ENCODE results near the gene C1QTNF5.

Gene C1QTNF5

GRCh38 chr11:119322921-119323531, 17.7 kb downstream of the C1QTNF5 start:
- no peak overlapping the region for H3K18ac ChIP-seq (ENCODE audit: low read length)
- H4K8ac ChIP-seq (ENCODE audit: low read depth, low read length), result no peak overlapping the region
- H2BK120ac ChIP-seq (ENCODE audit: insufficient read depth, low read length, poor library complexity), result no peak overlapping the region
- WGBS (ENCODE audit: extremely low coverage, insufficient coverage, insufficient read length), result no CpG with 5 or more reads among the region's 20 CpGs
- no peaks in the 10 kb centered on the region for H3K27me3 ChIP-seq (ENCODE audit: insufficient read depth, low read length)
- H3K14ac ChIP-seq (ENCODE audit: low read length), result no peak overlapping the region
- no peak overlapping the region for H3K4me2 ChIP-seq (ENCODE audit: low read length)
- H4K12ac ChIP-seq (ENCODE audit: low read depth, low read length), result no peak overlapping the region
- no peak overlapping the region for H2AFZ ChIP-seq (ENCODE audit: insufficient read depth, low read length, poor library complexity)
- H4K91ac ChIP-seq (ENCODE audit: low read depth, low read length), result no peak overlapping the region
- H3K9me3 ChIP-seq (ENCODE audit: insufficient read depth, low read depth, low read length), result no peaks in the 10 kb centered on the region
- H2BK12ac ChIP-seq (ENCODE audit: low read length), result peak overlapping the region; percentile 18
- no peak overlapping the region for H3K4ac ChIP-seq (ENCODE audit: low read depth, low read length)
- H2AK5ac ChIP-seq (ENCODE audit: low read length), result no peak overlapping the region
- DNase-seq, result no peak
- peaks cover 33% of the 10 kb centered on the region for H3K79me1 ChIP-seq (ENCODE audit: low read length)
- peaks cover 4% of the 10 kb centered on the region for H3K79me2 ChIP-seq (ENCODE audit: control insufficient read depth, insufficient read depth, low read length, poor library complexity)
- H3K23ac ChIP-seq (ENCODE audit: low read length), result no peak overlapping the region
- peaks cover 31 to 32% of the 10 kb centered on the region in 2 experiments for H3K4me1 ChIP-seq (ENCODE audit: control insufficient read depth in 1 of 2, insufficient read depth in 2 of 2, low read length in 2 of 2)
- H3K27ac ChIP-seq (ENCODE audit: low read depth, low read length), result no peak overlapping the region
- no peak overlapping the region for H3K4me3 ChIP-seq (ENCODE audit: low read depth, low read length)
- H3K9ac ChIP-seq (ENCODE audit: low read length), result no peak overlapping the region
- H2BK5ac ChIP-seq (ENCODE audit: low read depth, low read length, poor library complexity), result no peak overlapping the region
- no peaks in the 10 kb centered on the region for H3K36me3 ChIP-seq (ENCODE audit: control insufficient read depth in 1 of 2, insufficient read depth in 2 of 2, low read length in 2 of 2)

DNA sequence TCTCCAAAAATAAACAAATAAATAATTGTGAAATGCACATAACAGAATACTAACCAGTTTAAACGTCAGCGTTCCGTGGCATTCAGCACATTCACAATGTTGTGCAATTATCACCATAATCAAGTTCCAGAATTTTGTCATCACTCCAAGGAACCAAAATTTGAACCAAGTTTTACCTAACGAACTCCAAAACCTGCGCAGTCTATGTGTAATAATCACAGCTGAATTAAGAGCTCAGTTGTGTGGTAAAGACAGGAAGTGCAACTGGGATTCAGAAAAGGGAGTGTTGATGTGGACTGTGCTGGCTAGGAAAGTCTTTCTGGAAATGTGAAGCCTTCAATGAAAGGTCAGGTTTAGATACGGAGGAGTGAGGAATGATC, 18.3 kb downstream of the C1QTNF5 start:
- Histone ChIP-seq H3K4ac (ENCODE audit: low read depth, low read length) (no peak overlapping the region), H3K18ac (ENCODE audit: low read length) (no peak overlapping the region), H3K4me1 (ENCODE audit: control insufficient read depth in 1 of 2, insufficient read depth in 2 of 2, low read length in 2 of 2) (peaks cover 38% of the 10 kb centered on the region in 2 experiments), H2BK5ac (ENCODE audit: low read depth, low read length, poor library complexity) (no peak overlapping the region), H4K91ac (ENCODE audit: low read depth, low read length) (no peak overlapping the region), H3K79me1 (ENCODE audit: low read length) (peaks cover 39% of the 10 kb centered on the region), H2AFZ (ENCODE audit: insufficient read depth, low read length, poor library complexity) (no peak overlapping the region), H3K27ac (ENCODE audit: low read depth, low read length) (no peak overlapping the region), H2BK120ac (ENCODE audit: insufficient read depth, low read length, poor library complexity) (no peak overlapping the region), H3K4me2 (ENCODE audit: low read length) (no peak overlapping the region), H3K14ac (ENCODE audit: low read length) (no peak overlapping the region), H3K27me3 (ENCODE audit: insufficient read depth, low read length) (no peaks in the 10 kb centered on the region), H3K9me3 (ENCODE audit: insufficient read depth, low read depth, low read length) (no peaks in the 10 kb centered on the region), H3K9ac (ENCODE audit: low read length) (no peak overlapping the region), H3K23ac (ENCODE audit: low read length) (no peak overlapping the region), H4K12ac (ENCODE audit: low read depth, low read length) (no peak overlapping the region), H4K8ac (ENCODE audit: low read depth, low read length) (no peak overlapping the region), H2AK5ac (ENCODE audit: low read length) (no peak overlapping the region), H3K36me3 (ENCODE audit: control insufficient read depth in 1 of 2, insufficient read depth in 2 of 2, low read length in 2 of 2) (no peaks in the 10 kb centered on the region), H2BK12ac (ENCODE audit: low read length) (no peak overlapping the region), H3K4me3 (ENCODE audit: low read depth, low read length) (no peak overlapping the region), H3K79me2 (ENCODE audit: control insufficient read depth, insufficient read depth, low read length, poor library complexity) (peaks cover 4% of the 10 kb centered on the region)
- DNase-seq, result peak in 1 of 2 donors; percentile 61
- WGBS (ENCODE audit: extremely low coverage, insufficient coverage, insufficient read length), result no CpG with 5 or more reads among the region's 6 CpGs

DNA sequence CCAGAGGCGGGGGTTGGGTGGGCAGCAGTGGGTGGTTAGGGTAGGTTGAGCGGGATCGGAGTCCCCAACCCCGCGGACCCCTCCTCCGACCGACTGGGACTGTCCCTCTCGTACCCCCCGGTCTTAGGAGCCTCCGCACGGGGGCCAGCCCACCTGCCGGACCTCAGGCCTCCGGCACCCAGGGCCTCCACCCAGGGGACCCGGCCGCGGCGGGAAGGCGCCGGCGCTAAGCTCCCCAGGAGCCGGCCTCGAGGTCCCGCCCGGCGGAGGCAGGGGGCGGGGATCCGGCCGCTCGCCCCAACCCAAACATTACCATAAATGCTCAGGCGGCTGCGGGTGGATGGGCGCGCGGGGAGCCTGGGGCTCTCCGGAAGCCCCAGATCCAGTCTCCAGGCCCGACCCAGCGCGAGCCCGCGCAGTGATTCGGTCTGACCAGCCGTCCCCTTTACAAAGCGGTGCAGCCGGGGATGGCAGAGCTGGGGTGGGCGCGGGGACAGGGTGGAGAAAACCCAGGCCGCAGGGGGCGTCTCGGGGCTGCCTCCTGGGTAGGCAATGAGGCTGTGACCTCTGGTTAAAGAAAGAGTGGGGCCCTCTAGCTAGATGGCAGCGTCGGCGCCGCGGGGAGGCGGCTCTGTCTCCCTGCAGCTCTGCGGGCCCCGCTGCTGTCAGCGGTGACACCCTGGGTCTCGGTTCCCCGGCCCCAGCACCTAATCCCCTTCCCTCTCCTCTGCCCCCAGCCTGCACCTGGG, 19.7 kb downstream of the C1QTNF5 start:
- Histone ChIP-seq H3K9ac (ENCODE audit: low read length) (peak overlapping the region; percentile 28), H3K4me3 (ENCODE audit: low read depth, low read length) (peak overlapping the region; percentile 55), H4K91ac (ENCODE audit: low read depth, low read length) (peak overlapping the region; percentile 91), H3K79me2 (ENCODE audit: control insufficient read depth, insufficient read depth, low read length, poor library complexity) (peaks cover 5% of the 10 kb centered on the region), H2BK120ac (ENCODE audit: insufficient read depth, low read length, poor library complexity) (peak overlapping the region; percentile 93), H3K9me3 (ENCODE audit: insufficient read depth, low read depth, low read length) (no peaks in the 10 kb centered on the region), H4K12ac (ENCODE audit: low read depth, low read length) (peak overlapping the region; percentile 94), H3K18ac (ENCODE audit: low read length) (peak overlapping the region; percentile 93), H2BK5ac (ENCODE audit: low read depth, low read length, poor library complexity) (peak overlapping the region; percentile 86), H3K4ac (ENCODE audit: low read depth, low read length) (peak overlapping the region; percentile 78), H3K27me3 (ENCODE audit: insufficient read depth, low read length) (peaks cover 4% of the 10 kb centered on the region), H2BK12ac (ENCODE audit: low read length) (peak overlapping the region; percentile 63), H3K14ac (ENCODE audit: low read length) (peak overlapping the region; percentile 93), H2AK5ac (ENCODE audit: low read length) (peak overlapping the region; percentile 84), H3K4me1 (ENCODE audit: control insufficient read depth in 1 of 2, insufficient read depth in 2 of 2, low read length in 2 of 2) (peaks cover 47% of the 10 kb centered on the region in 2 experiments), H3K4me2 (ENCODE audit: low read length) (peak overlapping the region; percentile 68), H4K8ac (ENCODE audit: low read depth, low read length) (peak overlapping the region; percentile 83), H3K79me1 (ENCODE audit: low read length) (peaks cover 46% of the 10 kb centered on the region), H2AFZ (ENCODE audit: insufficient read depth, low read length, poor library complexity) (peak overlapping the region; percentile 75), H3K36me3 (ENCODE audit: control insufficient read depth in 1 of 2, insufficient read depth in 2 of 2, low read length in 2 of 2) (no peaks in the 10 kb centered on the region), H3K23ac (ENCODE audit: low read length) (no peak overlapping the region), H3K27ac (ENCODE audit: low read depth, low read length) (peak overlapping the region; percentile 69)
- WGBS (ENCODE audit: extremely low coverage, insufficient coverage, insufficient read length), result no CpG with 5 or more reads among the region's 60 CpGs
- peak in 1 of 2 donors; percentile 34 for DNase-seq

- peak overlapping the region; percentile 84 for H2AK5ac ChIP-seq (ENCODE audit: low read length)
- H3K27me3 ChIP-seq (ENCODE audit: insufficient read depth, low read length), result peaks cover 6% of the 10 kb centered on the region
- peak overlapping the region; percentile 78 for H4K12ac ChIP-seq (ENCODE audit: low read depth, low read length)
- H4K91ac ChIP-seq (ENCODE audit: low read depth, low read length), result peak overlapping the region; percentile 91
- peak overlapping the region; percentile 83 for H4K8ac ChIP-seq (ENCODE audit: low read depth, low read length)
- peak overlapping the region; percentile 90 for H3K14ac ChIP-seq (ENCODE audit: low read length)
- H3K4me2 ChIP-seq (ENCODE audit: low read length), result peak overlapping the region; percentile 68
- H3K9me3 ChIP-seq (ENCODE audit: insufficient read depth, low read depth, low read length), result no peaks in the 10 kb centered on the region
- H3K18ac ChIP-seq (ENCODE audit: low read length), result peak overlapping the region; percentile 93
- no CpG with 5 or more reads among the region's 17 CpGs for WGBS (ENCODE audit: extremely low coverage, insufficient coverage, insufficient read length)
- DNase-seq, result no peak
- peaks cover 5% of the 10 kb centered on the region for H3K79me2 ChIP-seq (ENCODE audit: control insufficient read depth, insufficient read depth, low read length, poor library complexity)
- no peak overlapping the region for H3K23ac ChIP-seq (ENCODE audit: low read length)
- H2AFZ ChIP-seq (ENCODE audit: insufficient read depth, low read length, poor library complexity), result peak overlapping the region; percentile 75
- peak overlapping the region; percentile 46 for H3K27ac ChIP-seq (ENCODE audit: low read depth, low read length)
- H2BK120ac ChIP-seq (ENCODE audit: insufficient read depth, low read length, poor library complexity), result peak overlapping the region; percentile 61
- peaks cover 53 to 54% of the 10 kb centered on the region in 2 experiments for H3K4me1 ChIP-seq (ENCODE audit: control insufficient read depth in 1 of 2, insufficient read depth in 2 of 2, low read length in 2 of 2)
- no peaks in the 10 kb centered on the region for H3K36me3 ChIP-seq (ENCODE audit: control insufficient read depth in 1 of 2, insufficient read depth in 2 of 2, low read length in 2 of 2)
- H3K4ac ChIP-seq (ENCODE audit: low read depth, low read length), result no peak overlapping the region
- peaks cover 49% of the 10 kb centered on the region for H3K79me1 ChIP-seq (ENCODE audit: low read length)
- H3K9ac ChIP-seq (ENCODE audit: low read length), result no peak overlapping the region
- no peak overlapping the region for H3K4me3 ChIP-seq (ENCODE audit: low read depth, low read length)
- H2BK5ac ChIP-seq (ENCODE audit: low read depth, low read length, poor library complexity), result peak overlapping the region; percentile 23
- H2BK12ac ChIP-seq (ENCODE audit: low read length), result peak overlapping the region; percentile 68
These were observed 20.4 kb downstream of the C1QTNF5 start for GRCh38 chr11:119320240-119320775.
